Ramos (cell line): ENCODE measurements around the gene OSGIN1.

Source experiments
- in situ Hi-C: fragments of 300-500 bp; cut with MboI; formaldehyde crosslinking; loops from one replicate; pipeline ENCODE4 v1.14.3; 2022; ENCODE audit warnings: low sequenced_read_pairs; ENCODE audit not compliant: unreplicated experiment

OSGIN1 gene

DNA sequence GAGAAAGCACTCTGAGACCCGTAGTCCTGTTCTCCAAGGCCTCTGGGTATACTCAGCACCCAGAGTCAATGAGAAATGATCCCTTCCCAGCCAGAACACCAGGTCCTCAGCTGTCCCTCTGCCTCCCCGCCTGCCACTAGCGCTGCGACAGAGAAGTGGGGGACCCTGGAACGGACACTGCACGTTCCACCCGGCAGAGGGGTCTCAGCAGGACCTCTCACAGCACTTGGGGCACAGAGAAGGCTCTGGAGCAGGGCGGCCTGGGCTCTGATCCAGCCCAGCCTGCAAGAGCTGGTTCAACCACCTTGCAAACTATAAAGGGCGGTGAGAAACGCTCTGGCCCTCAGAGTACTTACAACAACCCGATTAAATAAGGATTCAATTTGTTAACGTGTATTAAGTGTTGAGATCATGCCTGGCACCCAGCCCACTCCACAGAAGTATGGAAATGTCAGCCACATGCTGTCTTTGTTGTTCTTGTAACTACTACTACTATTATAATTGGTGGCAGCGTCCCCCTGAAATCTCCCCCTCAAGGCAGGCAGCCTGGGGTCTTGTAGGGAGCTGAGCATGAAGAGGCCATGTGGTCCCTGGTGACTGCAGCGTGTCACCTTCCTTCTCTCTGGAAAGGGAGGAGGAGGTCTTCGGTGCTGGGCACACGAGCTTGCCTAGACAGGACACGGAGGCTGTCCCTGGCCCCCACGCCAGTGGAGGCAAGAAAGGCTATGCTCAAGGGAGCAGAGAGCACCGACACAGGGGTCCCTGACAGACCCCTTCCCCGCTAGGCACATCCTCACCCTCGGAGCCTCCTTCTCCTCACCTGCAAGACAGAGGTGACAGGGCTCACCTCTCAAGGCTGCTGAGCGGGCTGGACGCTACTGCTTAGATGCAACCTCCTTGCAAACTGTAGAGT lies 2.4 kb downstream of the OSGIN1 start:
- in situ Hi-C loops = loop anchor here (10.0 kb wide), 2 partner anchors 109 to 529 kb away; no protein-coding TSS in a partner anchor

GRCh38 chr16:83956336-83957289 lies 3.6 kb downstream of the OSGIN1 start:
- in situ Hi-C loops = loop anchor here (10.0 kb wide), 2 partner anchors 108 to 528 kb away; no protein-coding TSS in a partner anchor

DNA sequence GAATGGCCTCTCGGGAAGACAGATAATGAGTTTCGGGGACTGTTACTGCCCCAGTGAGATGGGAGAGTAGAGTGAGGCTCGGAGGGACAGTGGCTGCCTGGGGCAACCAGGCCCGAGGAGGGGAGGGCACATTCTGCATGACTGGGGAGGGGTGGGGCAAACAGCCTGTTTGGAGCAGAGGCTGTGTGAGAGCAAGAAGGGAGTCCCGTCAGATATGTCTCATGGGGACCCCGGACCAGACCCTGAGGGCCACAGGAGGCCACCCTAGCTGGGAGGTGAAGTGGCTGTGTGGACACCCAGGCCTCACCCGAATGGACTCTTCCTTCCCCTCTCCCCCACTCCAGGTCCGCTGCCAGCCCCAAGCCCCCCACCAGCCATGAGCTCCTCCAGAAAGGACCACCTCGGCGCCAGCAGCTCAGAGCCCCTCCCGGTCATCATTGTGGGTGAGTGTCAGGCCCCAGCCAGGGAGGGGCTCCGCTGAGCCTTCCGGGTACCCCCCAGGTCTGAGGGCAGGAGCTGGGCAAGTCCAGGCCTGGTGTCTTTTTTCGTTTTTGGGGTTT lies 4.3 kb downstream of the OSGIN1 start:
- in situ Hi-C loops = loop anchor here (10.0 kb wide), 2 partner anchors 107 to 527 kb away; no protein-coding TSS in a partner anchor

DNA sequence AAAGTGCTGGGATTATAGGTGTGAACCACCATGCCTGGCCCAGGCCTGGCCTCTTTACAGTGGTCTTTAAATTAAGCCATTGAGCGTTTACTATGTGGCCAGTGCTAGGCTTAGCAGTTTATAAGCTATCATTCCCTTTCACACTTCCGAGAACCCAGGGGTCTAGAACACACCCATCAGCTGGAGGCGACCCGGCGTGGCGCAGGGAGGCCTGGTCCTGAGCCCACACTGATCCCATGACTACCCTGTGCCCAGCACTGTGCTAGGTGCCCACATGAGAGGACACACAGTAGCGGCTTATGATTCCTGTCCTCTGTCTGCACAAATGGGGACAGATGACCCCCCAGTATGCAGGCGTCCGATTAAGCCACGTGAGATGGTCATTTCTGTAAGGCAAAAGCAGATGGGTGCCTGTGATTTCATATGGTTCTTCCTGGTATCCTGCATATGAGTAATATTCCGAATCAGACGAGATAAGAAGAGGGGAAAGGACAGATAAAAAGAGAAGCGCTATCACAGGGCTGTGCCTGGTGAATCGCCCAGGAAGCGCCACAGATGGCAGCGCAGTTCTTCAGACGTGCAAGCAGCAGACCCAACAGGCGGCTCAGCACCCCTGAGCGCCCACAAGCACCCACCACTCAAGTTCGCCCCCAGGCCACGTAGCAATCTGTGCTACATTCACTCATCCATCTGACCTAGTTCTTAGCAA lies 5.3 kb downstream of the OSGIN1 start:
- in situ Hi-C loops = loop anchor here (10.0 kb wide), 2 partner anchors 107 to 527 kb away; no protein-coding TSS in a partner anchor

GRCh38 chr16:83958846-83959565 lies 6.0 kb downstream of the OSGIN1 start:
- in situ Hi-C loops = loop anchor here (10.0 kb wide), 2 partner anchors 106 to 526 kb away; no protein-coding TSS in a partner anchor

DNA sequence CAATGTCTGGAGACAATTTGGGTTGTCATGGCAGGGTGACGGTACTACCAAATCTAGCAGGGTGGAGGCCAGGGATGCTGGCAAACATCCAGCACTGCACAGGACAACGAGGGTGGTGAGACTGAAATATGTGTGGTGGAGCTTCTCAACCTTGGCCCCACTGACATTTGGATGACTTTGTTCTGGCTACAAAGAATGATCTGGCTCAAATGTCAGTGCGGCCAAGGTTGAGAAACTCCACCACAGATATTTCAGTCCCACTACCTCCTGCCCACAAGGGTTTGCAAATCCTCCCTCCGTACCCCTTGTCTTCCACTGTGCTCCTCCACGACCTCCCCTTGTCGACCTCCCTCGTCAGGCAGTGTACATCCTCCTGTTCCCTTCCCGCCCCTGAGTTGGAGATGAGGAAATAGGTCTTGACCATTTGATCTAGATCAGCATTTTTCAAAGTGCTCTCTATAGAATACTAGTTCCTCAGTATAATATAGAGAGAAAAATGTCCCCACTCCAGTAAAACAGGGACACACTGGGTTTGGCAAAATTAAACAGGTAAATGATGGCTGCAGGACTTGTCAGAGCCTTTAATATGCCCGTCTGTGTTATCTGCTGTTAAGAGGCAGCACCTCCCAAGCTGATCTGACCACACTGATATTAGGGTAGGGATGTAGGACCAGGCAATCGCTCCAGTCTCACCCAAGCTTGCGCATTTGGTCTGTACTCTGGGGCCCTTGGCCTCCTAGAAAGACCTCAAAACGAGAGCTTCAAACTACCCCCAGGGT lies 6.8 kb downstream of the OSGIN1 start:
- in situ Hi-C loops = loop anchor here (10.0 kb wide), 2 partner anchors 105 to 525 kb away; no protein-coding TSS in a partner anchor

DNA sequence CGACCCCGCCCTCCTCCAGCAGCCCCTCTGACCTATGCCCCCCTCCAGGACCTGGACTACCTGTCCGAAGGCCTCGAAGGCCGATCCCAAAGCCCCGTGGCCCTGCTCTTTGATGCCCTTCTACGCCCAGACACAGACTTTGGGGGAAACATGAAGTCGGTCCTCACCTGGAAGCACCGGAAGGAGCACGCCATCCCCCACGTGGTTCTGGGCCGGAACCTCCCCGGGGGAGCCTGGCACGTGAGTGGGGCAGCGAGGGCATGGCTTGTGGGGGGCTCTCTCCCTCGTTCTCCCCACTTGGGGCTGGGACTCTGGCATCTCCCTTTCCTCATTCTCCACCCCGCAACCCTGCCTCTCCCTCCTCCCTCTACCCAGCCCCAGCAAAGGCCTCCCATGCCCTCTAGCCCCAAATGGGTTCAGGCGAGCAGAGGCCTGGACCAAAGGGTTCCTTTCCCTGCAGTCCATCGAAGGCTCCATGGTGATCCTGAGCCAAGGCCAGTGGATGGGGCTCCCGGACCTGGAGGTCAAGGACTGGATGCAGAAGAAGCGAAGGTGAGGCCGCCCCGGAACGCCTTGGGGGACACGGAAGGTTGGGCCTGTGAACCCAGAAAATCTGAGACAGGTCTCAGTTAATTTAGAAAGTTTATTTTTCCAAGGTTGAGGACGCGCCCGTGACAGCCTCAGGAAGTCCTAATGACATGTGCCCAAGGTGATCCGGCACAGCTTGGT lies 7.6 kb downstream of the OSGIN1 start:
- in situ Hi-C loops = no loop called here

- in situ Hi-C loops = no loop called here
These were observed 8.6 kb downstream of the OSGIN1 start for GRCh38 chr16:83961591-83961990.

- in situ Hi-C loops = no loop called here
These were observed 10.5 kb downstream of the OSGIN1 start for GRCh38 chr16:83963277-83964119.

DNA sequence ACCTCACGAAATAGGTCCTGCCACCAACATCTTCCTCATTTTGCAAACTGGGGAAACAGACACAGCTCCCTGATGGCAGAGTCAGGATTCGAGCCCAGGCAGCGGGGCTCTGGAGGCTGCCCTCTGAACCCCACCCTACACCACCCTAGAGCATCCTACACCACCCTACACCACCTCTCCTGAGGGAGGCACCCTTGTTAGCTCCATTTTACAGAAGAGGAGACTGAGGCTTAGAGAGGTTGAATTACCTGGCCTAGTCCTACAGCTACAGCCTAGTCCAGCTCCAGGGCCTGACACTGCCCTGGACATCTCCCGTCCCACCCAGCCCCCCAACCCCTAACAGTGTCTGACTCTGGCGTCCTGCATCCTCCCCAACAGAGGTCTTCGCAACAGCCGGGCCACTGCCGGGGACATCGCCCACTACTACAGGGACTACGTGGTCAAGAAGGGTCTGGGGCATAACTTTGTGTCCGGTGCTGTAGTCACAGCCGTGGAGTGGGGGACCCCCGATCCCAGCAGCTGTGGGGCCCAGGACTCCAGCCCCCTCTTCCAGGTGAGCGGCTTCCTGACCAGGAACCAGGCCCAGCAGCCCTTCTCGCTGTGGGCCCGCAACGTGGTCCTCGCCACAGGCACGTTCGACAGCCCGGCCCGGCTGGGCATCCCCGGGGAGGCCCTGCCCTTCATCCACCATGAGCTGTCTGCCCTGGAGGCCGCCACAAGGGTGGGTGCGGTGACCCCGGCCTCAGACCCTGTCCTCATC lies 11.8 kb downstream of the OSGIN1 start:
- in situ Hi-C loops = no loop called here

DNA sequence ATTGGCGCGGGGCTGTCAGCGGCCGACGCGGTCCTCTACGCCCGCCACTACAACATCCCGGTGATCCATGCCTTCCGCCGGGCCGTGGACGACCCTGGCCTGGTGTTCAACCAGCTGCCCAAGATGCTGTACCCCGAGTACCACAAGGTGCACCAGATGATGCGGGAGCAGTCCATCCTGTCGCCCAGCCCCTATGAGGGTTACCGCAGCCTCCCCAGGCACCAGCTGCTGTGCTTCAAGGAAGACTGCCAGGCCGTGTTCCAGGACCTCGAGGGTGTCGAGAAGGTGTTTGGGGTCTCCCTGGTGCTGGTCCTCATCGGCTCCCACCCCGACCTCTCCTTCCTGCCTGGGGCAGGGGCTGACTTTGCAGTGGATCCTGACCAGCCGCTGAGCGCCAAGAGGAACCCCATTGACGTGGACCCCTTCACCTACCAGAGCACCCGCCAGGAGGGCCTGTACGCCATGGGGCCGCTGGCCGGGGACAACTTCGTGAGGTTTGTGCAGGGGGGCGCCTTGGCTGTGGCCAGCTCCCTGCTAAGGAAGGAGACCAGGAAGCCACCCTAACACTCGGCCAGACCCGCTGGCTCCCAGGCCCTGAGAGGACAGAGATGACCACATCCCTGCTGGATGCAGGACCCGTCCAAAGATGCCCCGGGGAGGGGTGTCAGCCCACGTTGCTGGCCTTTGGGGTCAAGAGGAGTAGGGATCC lies 12.6 kb downstream of the OSGIN1 start:
- in situ Hi-C loops = no loop called here

GRCh38 chr16:83966153-83966696 lies 13.2 kb downstream of the OSGIN1 start:
- in situ Hi-C loops = no loop called here

- in situ Hi-C loops = no loop called here
These were observed 14.1 kb downstream of the OSGIN1 start for GRCh38 chr16:83967091-83967490.

GRCh38 chr16:83967838-83968305 lies 14.8 kb downstream of the OSGIN1 start, which contains the start of gene NECAB2:
NECAB2 (plus strand) TSS chr16:83968244; CDS start chr16:83968649, 405 bp downstream.
- in situ Hi-C loops = no loop called here
